DND-41 (cell line): ENCODE measurements around the gene TXNRD1.

ENCODE experiments used
- CTCF ChIP-seq: IDR thresholded peaks from 2 replicates; pipeline ENCODE4 v1.5.1; 2012; ENCODE audit warnings: borderline replicate concordance, low read length, moderate library complexity, mild to moderate bottlenecking; ENCODE audit not compliant: poor library complexity, severe bottlenecking; ENCODE audit errors: extremely low read depth
- EZH2 ChIP-seq: IDR thresholded peaks from 3 replicates; pipeline ENCODE4 v1.6.1; 2012; ENCODE audit warnings: borderline replicate concordance, low read depth, mild to moderate bottlenecking, moderate library complexity, low read length, inconsistent platforms; ENCODE audit not compliant: severe bottlenecking

GRCh38 chr12:104171785-104172569 lies 43.6 kb upstream of the TXNRD1 start:
- no peak for TF ChIP-seq CTCF
- TF ChIP-seq EZH2: no peak
